HG02973 (cell line): Measurements from ENCODE around the gene NKX2-2.

Experiments
- ATAC-seq: cut with Tn5 transposase; IDR thresholded peaks from one replicate; pipeline ENCODE4 v1.9.1; 2021; ENCODE audit warnings: moderate library complexity; ENCODE audit not compliant: unreplicated experiment

Gene NKX2-2

GRCh38 chr20:21522481-21523280 is 8.8 kb upstream of the NKX2-2 start:
- ATAC-seq = no peak

GRCh38 chr20:21521596-21522480 is 8.0 kb upstream of the NKX2-2 start:
- ATAC-seq = no peak

GRCh38 chr20:21520702-21521595 is 7.1 kb upstream of the NKX2-2 start:
- ATAC-seq = no peak

GRCh38 chr20:21519136-21519584 is 5.3 kb upstream of the NKX2-2 start:
- ATAC-seq = no peak

GRCh38 chr20:21518292-21518991 is 4.6 kb upstream of the NKX2-2 start:
- ATAC-seq = no peak

- no peak for ATAC-seq
Measured at GRCh38 chr20:21517566-21518277, 3.9 kb upstream of the NKX2-2 start.

- no peak for ATAC-seq
Measured at GRCh38 chr20:21516861-21517565, 3.1 kb upstream of the NKX2-2 start.

GRCh38 chr20:21516180-21516567 is 2.3 kb upstream of the NKX2-2 start:
- ATAC-seq = no peak

GRCh38 chr20:21515300-21516179 is 1.7 kb upstream of the NKX2-2 start:
- ATAC-seq = no peak

GRCh38 chr20:21514553-21515251 is 838 bp upstream of the NKX2-2 start:
- no peak for ATAC-seq

- ATAC-seq = no peak
Measured at GRCh38 chr20:21513181-21513663, 642 bp downstream of the NKX2-2 start.

GRCh38 chr20:21512634-21513180 is 1.2 kb downstream of the NKX2-2 start:
- no peak for ATAC-seq

GRCh38 chr20:21511850-21512633 is 1.8 kb downstream of the NKX2-2 start:
- no peak for ATAC-seq

GRCh38 chr20:21511485-21511849 is 2.4 kb downstream of the NKX2-2 start:
- ATAC-seq = no peak

- no peak for ATAC-seq
Measured at GRCh38 chr20:21510414-21511384, 3.2 kb downstream of the NKX2-2 start.
